Kidney epithelial cell (primary cell): Measurements from ENCODE around the gene TMEM63A. TPM values are rescaled to one million over a fixed set of nuclear protein-coding genes. Genes with fewer than 3 reads are reported as not detected.
A peak's percentile ranks its signal among the peaks of the same experiment; 100 is the strongest.

Experiments used
- DNase-seq: peaks from one replicate; pipeline ENCODE4 v3.0.0-alpha.2; 2010; ENCODE audit warnings: low read depth
- H3K27me3 ChIP-seq: 2 replicates; pipeline ENCODE4 v1.6.0; 2011; ENCODE audit warnings: low read length; ENCODE audit not compliant: control insufficient read depth, insufficient read depth
- H3K36me3 ChIP-seq: 2 replicates; pipeline ENCODE4 v1.5.1; 2011; ENCODE audit warnings: low read length; ENCODE audit not compliant: control insufficient read depth, insufficient read depth
- H3K4me3 ChIP-seq: 2 replicates; pipeline ENCODE4 v1.5.1; 2011; ENCODE audit warnings: low read depth, mild to moderate bottlenecking, control low read depth, low read length
- total RNA-seq: library from RNA; depleted of rRNA; stranded (reverse); fragments of >200 nt; gene quantifications from 2 replicates; pipeline ENCODE4 v1.2.3, GENCODE V29; 2015
- TF ChIP-seq, protein P1 (sequence below): IDR thresholded peaks from 2 replicates; pipeline ENCODE4 v1.5.1; 2011; ENCODE audit warnings: mild to moderate bottlenecking, moderate library complexity, low read length, control low read depth, inconsistent platforms; ENCODE audit not compliant: insufficient read depth, poor library complexity, severe bottlenecking

Gene TMEM63A
- total RNA-seq, 1 donor from 2014 or later: 17.5 TPM

DNA sequence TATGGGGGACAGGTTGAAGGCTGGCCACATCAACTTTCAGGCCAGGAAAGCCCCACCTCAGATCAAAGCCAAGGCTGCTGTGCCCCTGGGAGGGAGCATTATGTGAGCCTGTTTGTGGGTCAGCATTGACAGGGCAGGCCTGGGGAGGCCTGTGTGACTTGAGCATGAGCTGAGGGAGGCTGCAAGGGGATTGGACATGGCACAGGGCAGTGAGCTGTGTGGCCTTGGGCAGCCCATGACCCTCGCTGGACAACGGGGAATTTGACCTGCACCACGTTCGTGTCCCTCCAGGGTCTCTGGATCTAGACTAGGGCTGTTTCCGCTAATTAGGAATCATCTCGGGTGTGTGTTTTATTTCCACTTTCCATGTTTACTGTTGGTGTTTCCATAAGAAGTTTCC lies 24.3 kb upstream of the TMEM63A start:
- Histone ChIP-seq H3K4me3 (no peak overlapping the region), H3K27me3 (no peaks in the 10 kb centered on the region), H3K36me3 (no peaks in the 10 kb centered on the region)
- TF ChIP-seq, protein P1, sequence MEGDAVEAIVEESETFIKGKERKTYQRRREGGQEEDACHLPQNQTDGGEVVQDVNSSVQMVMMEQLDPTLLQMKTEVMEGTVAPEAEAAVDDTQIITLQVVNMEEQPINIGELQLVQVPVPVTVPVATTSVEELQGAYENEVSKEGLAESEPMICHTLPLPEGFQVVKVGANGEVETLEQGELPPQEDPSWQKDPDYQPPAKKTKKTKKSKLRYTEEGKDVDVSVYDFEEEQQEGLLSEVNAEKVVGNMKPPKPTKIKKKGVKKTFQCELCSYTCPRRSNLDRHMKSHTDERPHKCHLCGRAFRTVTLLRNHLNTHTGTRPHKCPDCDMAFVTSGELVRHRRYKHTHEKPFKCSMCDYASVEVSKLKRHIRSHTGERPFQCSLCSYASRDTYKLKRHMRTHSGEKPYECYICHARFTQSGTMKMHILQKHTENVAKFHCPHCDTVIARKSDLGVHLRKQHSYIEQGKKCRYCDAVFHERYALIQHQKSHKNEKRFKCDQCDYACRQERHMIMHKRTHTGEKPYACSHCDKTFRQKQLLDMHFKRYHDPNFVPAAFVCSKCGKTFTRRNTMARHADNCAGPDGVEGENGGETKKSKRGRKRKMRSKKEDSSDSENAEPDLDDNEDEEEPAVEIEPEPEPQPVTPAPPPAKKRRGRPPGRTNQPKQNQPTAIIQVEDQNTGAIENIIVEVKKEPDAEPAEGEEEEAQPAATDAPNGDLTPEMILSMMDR: no peak
- no peak for DNase-seq

DNA sequence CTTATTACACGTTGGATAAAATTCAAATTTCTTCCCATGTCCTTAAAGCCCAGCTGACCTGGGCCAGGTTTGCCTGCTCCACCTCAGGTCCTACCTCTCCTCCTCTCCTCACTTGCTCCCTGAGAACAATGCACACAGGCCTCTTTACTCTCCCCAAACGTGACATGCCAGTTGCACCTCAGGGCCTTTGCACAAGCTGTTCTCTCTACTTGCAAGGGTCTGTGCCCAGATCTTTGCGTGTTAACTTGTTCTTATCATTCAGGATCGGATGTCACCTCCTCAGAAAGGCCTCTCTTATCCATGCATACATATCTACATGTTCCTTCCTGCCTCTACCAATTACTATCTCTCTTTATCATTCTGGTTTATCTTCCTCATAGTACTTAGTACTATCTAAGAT lies 21.4 kb upstream of the TMEM63A start:
- TF ChIP-seq, protein P1: no peak
- H3K27me3 ChIP-seq: no peaks in the 10 kb centered on the region

DNA sequence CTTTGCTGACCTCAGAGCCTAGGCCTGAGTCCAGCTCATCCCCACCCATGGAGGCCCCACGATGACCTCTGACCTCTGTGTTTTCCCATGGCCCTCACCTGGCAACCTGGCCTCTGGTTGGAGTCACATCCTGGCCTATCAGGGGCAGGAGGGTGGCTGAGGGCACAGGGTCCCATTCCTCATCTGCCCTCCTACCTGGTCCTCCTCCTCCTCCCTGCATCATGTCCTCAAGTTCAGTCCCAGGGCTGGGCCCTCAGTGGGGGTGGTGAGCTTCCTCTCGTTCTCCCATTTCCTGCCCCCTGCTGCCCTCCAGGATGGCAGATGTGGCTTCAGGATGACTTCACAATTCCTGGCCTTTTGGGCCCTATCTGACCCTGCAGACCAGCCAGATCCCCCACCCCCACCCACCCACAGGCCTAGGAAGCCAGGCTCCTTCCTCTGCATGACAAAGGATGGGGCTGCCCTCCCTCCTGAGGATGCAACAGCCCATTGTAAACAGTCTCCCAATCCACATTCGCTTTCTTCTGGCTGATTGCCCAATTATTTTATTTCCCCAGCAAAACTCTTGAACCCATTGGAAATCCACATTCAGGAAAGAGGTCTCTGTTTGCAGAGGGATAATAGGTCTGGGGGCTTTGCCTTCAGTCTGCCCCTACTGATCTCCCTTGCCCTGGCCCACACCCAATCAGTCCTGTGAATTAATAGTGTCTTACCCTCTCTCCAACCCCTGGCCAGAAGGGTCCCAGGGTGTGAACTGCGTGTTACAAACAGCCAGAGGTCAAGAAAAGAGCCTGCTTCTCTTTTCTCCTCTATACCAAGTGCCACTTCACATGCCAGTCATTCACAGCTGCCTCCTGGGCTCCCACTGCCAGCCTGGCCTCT lies 17.1 kb upstream of the TMEM63A start:
- H3K36me3 ChIP-seq: no peaks in the 10 kb centered on the region
- TF ChIP-seq, protein P1: no peak
- no peaks in the 10 kb centered on the region for H3K27me3 ChIP-seq
- H3K4me3 ChIP-seq: no peak overlapping the region
- DNase-seq: no peak

More for the DNA sequence above, 21.4 kb upstream of the TMEM63A start:
- DNase-seq: no peak
- H3K4me3 ChIP-seq: no peak overlapping the region
- no peaks in the 10 kb centered on the region for H3K36me3 ChIP-seq

DNA sequence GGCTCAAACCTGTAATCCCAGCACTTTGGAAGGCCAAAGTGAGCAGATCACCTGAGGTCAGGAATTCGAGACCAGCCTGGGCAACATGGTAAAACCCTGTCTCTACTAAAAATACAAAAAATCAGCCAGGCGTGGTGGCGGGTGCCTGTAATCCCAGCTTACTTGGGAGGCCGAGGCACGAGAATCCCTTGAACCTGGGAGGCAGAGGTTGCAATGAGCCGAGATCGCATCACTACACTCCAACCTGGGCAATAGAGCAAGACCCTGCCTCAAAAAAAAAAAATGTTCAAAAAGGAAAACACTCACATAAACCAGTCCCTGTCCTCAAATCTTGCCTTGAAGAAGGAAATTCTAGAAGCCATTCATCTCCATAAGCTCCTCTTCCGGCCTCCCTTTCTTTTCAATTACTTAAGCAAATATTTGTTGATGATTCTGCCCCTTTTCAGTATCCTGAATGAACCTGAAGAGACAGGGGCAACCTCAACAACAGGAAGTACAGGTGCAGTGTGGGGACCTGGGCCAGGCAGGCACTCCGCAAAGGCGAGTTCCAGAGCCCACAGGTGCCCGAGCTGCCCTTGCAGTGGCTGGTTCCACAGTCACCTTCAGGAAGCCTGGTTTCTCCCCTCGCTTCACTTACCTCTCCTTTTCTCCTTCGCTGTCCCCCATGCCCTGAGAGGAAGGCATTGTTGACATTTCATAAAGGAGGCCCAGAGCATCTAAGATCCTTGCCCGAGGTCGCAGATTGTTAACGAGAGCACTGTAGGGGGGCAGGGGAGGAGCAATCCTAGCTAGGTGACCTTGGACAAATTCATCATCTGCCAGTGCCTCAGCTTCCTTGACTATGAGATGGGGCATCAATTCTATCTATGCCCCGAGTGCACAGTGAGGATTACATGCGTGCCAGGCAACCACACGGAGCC lies 15.7 kb upstream of the TMEM63A start:
- TF ChIP-seq, protein P1: no peak
- no peak for DNase-seq
- Histone ChIP-seq H3K4me3 (no peak overlapping the region), H3K36me3 (no peaks in the 10 kb centered on the region), H3K27me3 (no peaks in the 10 kb centered on the region)

DNA sequence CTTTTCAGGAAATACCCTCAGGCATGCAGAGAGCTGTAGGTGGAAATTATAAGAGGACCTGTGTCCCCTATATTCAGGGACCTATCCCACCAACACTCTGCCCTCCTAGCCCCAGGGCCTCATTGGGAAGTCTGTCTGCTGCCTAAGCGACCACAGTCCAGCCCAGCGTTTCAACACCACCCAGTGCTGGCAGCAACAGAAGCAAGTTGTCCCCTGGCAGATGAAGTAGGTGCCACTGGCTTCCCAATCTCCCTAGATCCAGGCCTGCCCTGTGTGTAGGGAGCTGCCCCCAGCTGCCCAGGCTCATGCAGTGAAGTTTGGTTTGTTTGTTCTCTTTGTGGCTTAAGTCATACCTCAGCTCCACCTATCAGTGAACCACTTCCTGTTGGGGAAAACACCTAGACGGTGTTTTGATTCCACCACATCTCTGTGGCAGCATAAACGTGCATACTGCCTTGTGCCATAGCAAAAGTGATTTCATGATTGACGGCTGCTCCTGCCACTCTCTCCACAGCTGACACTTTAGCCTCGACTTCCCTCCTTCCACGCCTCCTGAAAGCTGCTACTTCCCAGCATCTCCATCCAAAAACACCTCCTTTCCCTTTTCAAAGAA lies 14.9 kb upstream of the TMEM63A start:
- TF ChIP-seq, protein P1: no peak
- no peak overlapping the region for H3K4me3 ChIP-seq
- no peaks in the 10 kb centered on the region for H3K36me3 ChIP-seq
- peak; percentile 41 for DNase-seq
- H3K27me3 ChIP-seq: no peaks in the 10 kb centered on the region
